GM18505 (cell line): ENCODE measurements around the gene ZNF330.

Experiments used
- ATAC-seq: cut with Tn5 transposase; IDR thresholded peaks from one replicate; pipeline ENCODE4 v1.9.1; 2021; ENCODE audit not compliant: unreplicated experiment
- POLR2A ChIP-seq: IDR thresholded peaks from 4 replicates; pipeline ENCODE4 v1.6.1; 2011; ENCODE audit warnings: borderline replicate concordance; ENCODE audit not compliant: insufficient read depth, insufficient read length; ENCODE audit errors: extremely low read depth

ZNF330 gene

DNA sequence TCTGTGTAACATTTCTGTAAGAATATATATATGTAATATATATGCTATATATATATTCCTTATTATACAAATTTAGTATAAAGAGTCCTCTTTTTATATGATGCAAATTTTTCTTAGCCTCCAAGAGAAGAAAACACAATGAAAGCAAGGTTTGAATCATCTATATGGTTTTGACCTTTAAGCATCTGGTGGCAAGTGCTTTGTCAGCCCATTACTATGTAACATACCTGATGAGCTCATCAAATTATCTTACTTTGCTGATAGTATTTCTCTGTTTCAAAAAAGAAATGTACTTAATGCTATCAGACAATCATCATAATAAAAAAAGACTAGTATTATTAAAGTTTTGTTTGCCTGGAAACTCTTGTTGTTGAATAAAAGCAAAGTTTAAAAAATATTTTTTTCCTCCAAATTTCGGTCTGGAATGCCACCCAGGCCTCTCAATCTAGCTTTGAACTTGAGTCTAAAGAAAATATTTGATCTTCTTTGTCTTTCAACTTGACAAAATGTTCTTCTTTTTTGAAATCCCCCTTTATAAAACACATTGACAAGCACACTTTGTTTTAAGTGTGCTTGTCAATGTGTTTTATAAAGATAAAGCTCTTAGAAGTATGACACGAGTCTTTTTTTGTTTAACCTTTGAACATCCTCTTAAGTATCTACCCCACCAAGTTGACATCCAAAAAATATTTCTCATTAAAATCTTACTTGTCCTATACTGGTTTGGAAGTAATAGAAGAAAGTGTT is 26.2 kb downstream of the ZNF330 start:
- no peak for TF ChIP-seq POLR2A
- no peak for ATAC-seq

GRCh38 chr4:141247430-141247780 is 26.7 kb downstream of the ZNF330 start:
- no peak for TF ChIP-seq POLR2A
- no peak for ATAC-seq

DNA sequence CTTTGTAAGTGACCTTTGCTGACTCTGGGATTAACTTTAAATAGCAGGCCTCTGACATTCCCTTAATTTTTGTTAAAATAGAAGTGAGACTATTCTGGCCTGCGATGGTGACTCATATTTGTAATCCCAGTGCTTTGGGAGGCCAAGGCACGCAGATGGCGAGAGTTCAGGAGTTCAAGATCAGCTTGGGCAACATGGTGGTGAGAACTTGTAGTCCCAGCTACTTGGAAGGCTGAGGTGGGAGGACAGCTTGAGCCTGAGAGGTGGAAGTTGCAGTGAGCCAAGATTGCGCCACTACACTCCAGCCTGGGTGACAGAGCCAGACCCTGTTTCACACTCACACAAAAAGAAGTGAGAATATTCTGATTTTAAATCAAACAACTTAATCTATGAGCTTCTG is 27.3 kb downstream of the ZNF330 start:
- ATAC-seq, result no peak
- no peak for TF ChIP-seq POLR2A

- no peak for ATAC-seq
These were observed 27.8 kb downstream of the ZNF330 start for GRCh38 chr4:141248486-141248885.

GRCh38 chr4:141254326-141254725 is 33.6 kb downstream of the ZNF330 start:
- no peak for ATAC-seq
- no peak for TF ChIP-seq POLR2A

More at GRCh38 chr4:141248486-141248885, 27.8 kb downstream of the ZNF330 start:
- no peak for TF ChIP-seq POLR2A

GRCh38 chr4:141255016-141255415 is 34.3 kb downstream of the ZNF330 start:
- no peak for ATAC-seq
- TF ChIP-seq POLR2A, result no peak

DNA sequence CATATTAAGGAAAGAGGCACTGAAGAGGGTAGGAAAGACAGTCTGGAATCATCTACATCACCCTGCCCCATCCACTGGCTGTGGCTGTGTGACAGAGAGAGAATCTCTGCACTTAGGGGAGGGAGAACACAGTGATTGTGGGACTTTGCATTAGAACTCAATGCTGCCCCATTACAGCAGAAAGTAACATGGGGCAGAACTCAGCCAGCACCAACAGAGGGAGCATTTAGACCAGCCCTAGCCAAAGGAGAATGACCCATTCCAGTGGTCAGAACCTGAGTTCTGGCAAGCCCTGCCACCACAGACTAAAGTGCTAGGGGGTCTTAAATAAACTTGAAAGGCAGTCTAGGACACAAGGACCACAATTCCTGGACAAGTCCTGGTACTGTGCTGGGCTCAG is 37.9 kb downstream of the ZNF330 start:
- no peak for TF ChIP-seq POLR2A
- ATAC-seq, result no peak

DNA sequence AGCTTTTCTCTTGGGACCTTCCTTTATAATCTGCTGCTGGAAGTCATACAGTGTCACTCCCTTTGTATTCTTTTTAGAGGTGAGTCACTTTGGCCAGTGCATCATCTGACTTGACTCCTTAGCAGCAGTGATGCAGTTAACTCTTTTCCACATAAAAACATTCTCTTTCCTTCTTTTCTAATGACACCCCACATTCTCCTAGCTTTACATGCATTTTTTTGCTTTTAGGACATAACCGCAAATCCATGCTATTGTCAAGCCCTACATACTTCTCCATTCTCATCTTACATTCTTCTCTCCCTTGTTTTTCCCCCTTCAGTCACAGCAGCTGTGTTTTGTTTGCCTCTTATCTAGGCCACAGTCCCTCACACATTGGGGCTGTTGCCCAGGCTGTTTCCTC is 55.1 kb downstream of the ZNF330 start:
- no peak for TF ChIP-seq POLR2A
- no peak for ATAC-seq

- TF ChIP-seq POLR2A, result no peak
- no peak for ATAC-seq
These were observed 62.5 kb downstream of the ZNF330 start for GRCh38 chr4:141283152-141283551.

DNA sequence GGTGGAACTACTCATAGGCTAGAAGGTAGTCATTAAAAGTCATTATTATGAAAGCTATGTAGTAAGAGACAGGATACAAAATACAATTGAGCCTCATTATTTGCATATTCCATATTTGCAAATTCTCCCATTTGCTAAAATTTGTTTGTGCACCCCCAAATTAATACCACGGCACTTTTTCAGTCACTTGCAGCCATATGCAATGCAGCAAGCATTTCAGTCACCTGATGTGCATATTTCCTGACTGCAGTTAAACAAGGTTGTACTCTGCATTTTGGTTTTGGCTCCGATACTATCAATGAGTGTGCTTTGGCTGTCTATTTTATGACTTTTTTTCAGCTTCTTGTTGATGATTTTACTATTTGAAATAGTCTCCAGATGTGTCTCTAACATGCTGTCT is 62.9 kb downstream of the ZNF330 start:
- TF ChIP-seq POLR2A, result no peak
- ATAC-seq, result no peak
